Measurements from ENCODE around the gene DNAL4.

Gene DNAL4

GRCh38 chr22:38839686-38840085 is 45.7 kb upstream of the DNAL4 start:
- in situ Hi-C loops (cut with MboI; ENCODE audit: low sequenced_read_pairs, unreplicated experiment): no loop called here
- TF ChIP-seq, protein P1, sequence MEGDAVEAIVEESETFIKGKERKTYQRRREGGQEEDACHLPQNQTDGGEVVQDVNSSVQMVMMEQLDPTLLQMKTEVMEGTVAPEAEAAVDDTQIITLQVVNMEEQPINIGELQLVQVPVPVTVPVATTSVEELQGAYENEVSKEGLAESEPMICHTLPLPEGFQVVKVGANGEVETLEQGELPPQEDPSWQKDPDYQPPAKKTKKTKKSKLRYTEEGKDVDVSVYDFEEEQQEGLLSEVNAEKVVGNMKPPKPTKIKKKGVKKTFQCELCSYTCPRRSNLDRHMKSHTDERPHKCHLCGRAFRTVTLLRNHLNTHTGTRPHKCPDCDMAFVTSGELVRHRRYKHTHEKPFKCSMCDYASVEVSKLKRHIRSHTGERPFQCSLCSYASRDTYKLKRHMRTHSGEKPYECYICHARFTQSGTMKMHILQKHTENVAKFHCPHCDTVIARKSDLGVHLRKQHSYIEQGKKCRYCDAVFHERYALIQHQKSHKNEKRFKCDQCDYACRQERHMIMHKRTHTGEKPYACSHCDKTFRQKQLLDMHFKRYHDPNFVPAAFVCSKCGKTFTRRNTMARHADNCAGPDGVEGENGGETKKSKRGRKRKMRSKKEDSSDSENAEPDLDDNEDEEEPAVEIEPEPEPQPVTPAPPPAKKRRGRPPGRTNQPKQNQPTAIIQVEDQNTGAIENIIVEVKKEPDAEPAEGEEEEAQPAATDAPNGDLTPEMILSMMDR (IDR thresholded peaks at IDR 0.05; ENCODE audit: borderline replicate concordance, control extremely low read depth, extremely low read depth, insufficient read depth, missing control alignments): no peak
- no peak for DNase-seq (ENCODE audit: low spot score)

DNA sequence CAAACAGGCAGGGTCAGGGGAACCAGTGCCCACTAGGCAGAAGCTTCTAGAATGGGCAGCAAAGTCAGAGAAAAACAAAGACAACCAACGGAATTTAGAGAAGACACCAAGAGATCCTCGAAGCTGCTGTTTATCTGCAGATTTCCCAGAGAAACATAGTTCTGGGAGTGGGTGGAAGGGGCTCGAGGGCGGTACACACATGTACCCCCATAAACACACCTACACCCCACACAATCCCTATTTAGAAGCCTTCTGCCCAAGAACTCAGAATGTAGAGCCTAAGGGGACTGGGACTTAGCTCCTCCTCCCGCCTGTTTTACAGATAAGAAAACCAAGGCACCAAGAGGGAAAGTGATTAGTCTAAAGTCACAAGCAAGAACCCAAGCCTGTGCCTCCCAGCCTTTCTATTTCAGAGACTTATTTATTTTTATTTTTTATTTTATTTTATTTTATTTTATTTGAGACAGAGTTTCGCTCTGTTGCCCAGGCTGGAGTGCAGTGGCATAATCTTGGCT is 43.5 kb upstream of the DNAL4 start:
- in situ Hi-C loops (cut with MboI; ENCODE audit: low sequenced_read_pairs, unreplicated experiment): no loop called here
- TF ChIP-seq, protein P1 (IDR thresholded peaks at IDR 0.05; ENCODE audit: borderline replicate concordance, control extremely low read depth, extremely low read depth, insufficient read depth, missing control alignments): no peak
- DNase-seq (ENCODE audit: low spot score): no peak

DNA sequence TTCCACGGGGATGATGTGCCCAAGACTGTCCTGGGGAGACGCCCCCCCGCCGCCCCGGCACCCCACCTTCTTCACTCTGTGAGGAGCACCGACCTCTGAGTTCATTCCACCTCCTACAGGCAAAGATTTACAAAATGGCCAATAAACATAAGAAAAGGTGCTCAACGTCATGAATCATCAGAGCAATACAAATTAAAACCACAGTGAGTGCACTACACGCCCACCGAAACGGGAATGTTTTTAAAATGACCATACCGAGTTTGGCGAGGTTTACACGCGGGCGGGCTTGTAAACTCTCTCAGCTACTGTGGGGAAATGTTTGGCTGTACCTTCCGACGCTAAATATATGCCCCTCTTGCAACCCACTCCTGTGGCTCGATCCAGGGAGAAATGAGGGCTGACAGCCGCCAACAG is 42.0 kb upstream of the DNAL4 start:
- in situ Hi-C loops (cut with MboI; ENCODE audit: low sequenced_read_pairs, unreplicated experiment): no loop called here
- TF ChIP-seq, protein P1 (IDR thresholded peaks at IDR 0.05; ENCODE audit: borderline replicate concordance, control extremely low read depth, extremely low read depth, insufficient read depth, missing control alignments): no peak
- no peak for DNase-seq (ENCODE audit: low spot score)

DNA sequence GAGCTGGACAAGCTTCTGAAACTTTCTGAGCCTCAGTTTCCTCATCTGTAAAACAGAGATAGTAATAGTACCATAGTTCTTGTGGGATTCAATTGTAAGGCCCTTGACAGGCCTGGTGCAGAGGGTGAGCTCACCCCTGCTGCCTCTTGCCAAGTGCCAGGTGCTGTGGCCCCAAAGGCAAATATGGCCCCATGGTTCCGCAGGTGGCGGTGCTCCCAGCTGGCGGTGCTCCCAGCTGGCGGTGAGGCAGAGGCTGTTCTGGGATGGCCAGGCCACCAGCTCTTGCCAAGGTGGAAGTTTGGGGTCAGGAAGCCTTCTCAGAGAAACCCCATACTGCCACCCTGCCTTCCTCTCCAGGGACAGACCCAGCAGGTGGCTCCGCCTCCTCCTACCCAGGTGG is 41.0 kb upstream of the DNAL4 start:
- in situ Hi-C loops (cut with MboI; ENCODE audit: low sequenced_read_pairs, unreplicated experiment): no loop called here
- no peak for DNase-seq (ENCODE audit: low spot score)
- TF ChIP-seq, protein P1 (IDR thresholded peaks at IDR 0.05; ENCODE audit: borderline replicate concordance, control extremely low read depth, extremely low read depth, insufficient read depth, missing control alignments): no peak

DNA sequence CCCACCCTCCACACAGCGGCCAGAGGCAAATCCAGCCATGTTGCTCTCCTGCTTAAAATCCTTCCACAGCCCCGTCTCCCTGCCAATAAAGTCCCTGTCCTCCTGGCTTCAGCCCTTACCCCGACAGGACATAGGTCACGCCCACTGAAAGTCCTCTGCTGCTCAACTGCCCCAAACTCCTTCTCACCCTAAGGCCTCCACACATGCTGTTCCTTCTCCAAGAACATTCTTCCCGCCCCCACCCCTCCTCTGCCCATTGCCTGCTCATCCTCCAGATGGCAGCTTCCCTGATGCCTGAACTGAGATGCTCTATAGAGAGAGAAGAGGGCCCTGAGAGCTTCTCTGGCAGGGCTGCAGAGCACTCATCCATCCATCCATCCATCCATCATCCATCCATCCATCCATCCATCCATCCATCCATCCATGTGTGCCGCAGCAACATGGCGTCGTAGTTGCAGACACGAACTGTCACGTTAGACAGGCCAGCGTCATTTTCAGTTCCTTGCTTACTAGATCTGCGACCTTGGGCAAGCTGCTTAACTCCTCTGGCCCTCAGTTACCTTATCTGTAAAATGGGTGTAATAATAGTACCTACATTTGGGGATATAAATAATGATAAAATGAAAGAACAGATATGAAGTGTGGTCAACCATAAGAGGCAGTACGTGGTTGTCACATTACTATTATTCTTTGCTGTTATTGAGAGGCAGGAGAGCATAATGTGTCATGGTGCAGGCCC is 40.4 kb upstream of the DNAL4 start:
- TF ChIP-seq, protein P1 (IDR thresholded peaks at IDR 0.05; ENCODE audit: borderline replicate concordance, control extremely low read depth, extremely low read depth, insufficient read depth, missing control alignments): no peak
- DNase-seq (ENCODE audit: low spot score): no peak
- in situ Hi-C loops (cut with MboI; ENCODE audit: low sequenced_read_pairs, unreplicated experiment): no loop called here

DNA sequence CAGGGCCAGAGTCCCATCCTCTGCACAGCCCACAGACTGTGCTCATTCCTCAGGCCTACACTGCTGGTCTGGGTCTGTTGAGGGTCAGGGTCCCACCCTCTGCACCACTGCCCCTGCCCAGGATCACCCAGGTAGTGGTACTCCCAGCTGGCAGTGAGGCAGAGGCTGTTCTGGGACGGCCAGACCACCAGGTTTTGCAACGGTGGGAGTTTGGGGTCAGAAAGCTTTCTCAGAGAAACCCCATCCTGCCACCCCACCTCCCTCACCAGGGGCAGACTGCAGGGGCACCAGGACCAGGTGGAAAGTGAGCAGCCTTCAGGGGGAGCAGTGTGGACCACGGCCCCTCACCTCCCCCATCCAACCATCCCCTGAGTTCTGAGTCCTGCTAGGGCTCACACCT is 39.1 kb upstream of the DNAL4 start:
- TF ChIP-seq, protein P1 (IDR thresholded peaks at IDR 0.05; ENCODE audit: borderline replicate concordance, control extremely low read depth, extremely low read depth, insufficient read depth, missing control alignments): no peak
- in situ Hi-C loops (cut with MboI; ENCODE audit: low sequenced_read_pairs, unreplicated experiment): no loop called here
- DNase-seq (ENCODE audit: low spot score): no peak
